K562 (cell line): Measurements from ENCODE around the gene KCNK1. TPM values are rescaled to one million over a fixed set of nuclear protein-coding genes. Genes with fewer than 3 reads are reported as not detected.

Experiments
- ARID4B ChIP-seq: sonication (generic); formaldehyde crosslinking; IDR thresholded peaks from 2 replicates; pipeline ENCODE4 v1.8.0; 2022; ENCODE audit warnings: mild to moderate bottlenecking, missing genetic modification reagents
- BRD4 ChIP-seq: fragments of 200-600 bp; sonication (generic); IDR thresholded peaks from 2 replicates; pipeline ENCODE4 v1.6.1; 2017; ENCODE audit warnings: inconsistent platforms
- FOXK2 ChIP-seq, 2 experiments: fragments of 450-650 bp; IDR thresholded peaks in 1 of 2; conservative IDR thresholded peaks in 1 of 2; 2 replicates each; pipeline ENCODE4 v1.6.1; 2016; ENCODE audit warnings: low read depth in 2 of 2, mild to moderate bottlenecking in 1 of 2
- GATAD2B ChIP-seq: fragments of 450-650 bp; IDR thresholded peaks from 2 replicates; pipeline ENCODE4 v1.6.1; 2017; ENCODE audit warnings: mild to moderate bottlenecking, borderline replicate concordance
- HNRNPK ChIP-seq: fragments of 200-400 bp; formaldehyde crosslinking; IDR thresholded peaks from one replicate; pipeline ENCODE4 v1.6.1; 2018; ENCODE audit warnings: mild to moderate bottlenecking, low read depth, low read length; ENCODE audit not compliant: poor library complexity, severe bottlenecking
- KDM2B ChIP-seq: fragments of 250-450 bp; sonication (Bioruptor Pico); IDR thresholded peaks from 2 replicates; pipeline ENCODE4 v1.8.0; 2021; ENCODE audit warnings: mild to moderate bottlenecking, moderate library complexity
- L3MBTL2 ChIP-seq: fragments of 450-650 bp; IDR thresholded peaks from 2 replicates; pipeline ENCODE4 v1.6.1; 2016; ENCODE audit warnings: mild to moderate bottlenecking, moderate library complexity
- POLR2G ChIP-seq: fragments of 200-400 bp; formaldehyde crosslinking; IDR thresholded peaks from 2 replicates; pipeline ENCODE4 v1.6.1; 2017; ENCODE audit warnings: low read depth, mild to moderate bottlenecking, antibody characterized with exemption, low read length, moderate library complexity
- XRCC5 ChIP-seq: fragments of 200-400 bp; formaldehyde crosslinking; IDR thresholded peaks from 2 replicates; pipeline ENCODE4 v1.6.1; 2017; ENCODE audit warnings: low read depth, mild to moderate bottlenecking, low read length
- ZBTB8A ChIP-seq: fragments of 450-650 bp; IDR thresholded peaks from 2 replicates; pipeline ENCODE4 v1.6.1; 2018; ENCODE audit warnings: mild to moderate bottlenecking, moderate library complexity; ENCODE audit not compliant: partially characterized antibody
- ZNF707 ChIP-seq: fragments of 250-450 bp; sonication (Bioruptor Pico); conservative IDR thresholded peaks from 2 replicates; pipeline ENCODE4 v1.8.0; 2022; ENCODE audit warnings: inconsistent platforms, mild to moderate bottlenecking, moderate library complexity
- polyA plus RNA-seq, 8 experiments: library from polyadenylated mRNA; depleted of rRNA in 4 of 8; stranded (reverse) in 5 of 8; unstranded in 3 of 8; fragments of >200 nt; fragmentation: Nextera tagmentation in 2 of 8; fragmentation: Illumina TruSeq in 1 of 8; extraction: Ambion mirVana in 2 of 8; extraction: Trizol in 1 of 8; gene quantifications; 2 replicates each; pipeline versions ENCODE4 v1.2.1 to v1.2.3, GENCODE V29; 2011 to 2014; ENCODE audit warnings: inconsistent platforms in 1 of 8, missing spikeins in 1 of 8
- total RNA-seq, 7 experiments: library from RNA; depleted of rRNA in 6 of 7; stranded (reverse); fragments of >200 nt in 6 of 7; fragmentation: Illumina TruSeq in 2 of 7; extraction: Trizol in 2 of 7; gene quantifications; 2 replicates each; pipeline versions ENCODE4 v1.2.1 to v1.2.3, GENCODE V29; 2011 to 2021; ENCODE audit warnings: low replicate concordance in 1 of 7
- TF ChIP-seq, protein P1 (sequence below): fragments of 250-450 bp; sonication (Bioruptor Pico); IDR thresholded peaks from 2 replicates; pipeline ENCODE4 v1.4.0; 2020; ENCODE audit warnings: mild to moderate bottlenecking, moderate library complexity, borderline replicate concordance
- TF ChIP-seq, protein P2 (sequence below): fragments of 450-650 bp; conservative IDR thresholded peaks from 2 replicates; pipeline ENCODE4 v1.6.1; 2016; ENCODE audit warnings: missing genetic modification characterization, low read depth, mild to moderate bottlenecking, missing compliant biosample characterization, moderate library complexity
- TF ChIP-seq, protein P3 (sequence below): fragments of 450-650 bp; formaldehyde crosslinking; IDR thresholded peaks from 2 replicates; pipeline ENCODE4 v1.4.0; 2022; ENCODE audit warnings: missing genetic modification characterization
- TF ChIP-seq, protein P4 (sequence below): IDR thresholded peaks from 3 replicates; pipeline ENCODE4 v1.6.1; 2011; ENCODE audit warnings: borderline replicate concordance, mild to moderate bottlenecking; ENCODE audit not compliant: insufficient read length, insufficient read depth

Gene KCNK1
- total and polyA plus RNA-seq, 9 of the 15 experiments (the other 6 are each of a cell fraction or from before 2014, with no cell fraction given): 3.1 to 22.7 (median 6.0) TPM

GRCh38 chr1:233613252-233614172, at the start of gene KCNK1 (continued):
- TF ChIP-seq, protein P1, sequence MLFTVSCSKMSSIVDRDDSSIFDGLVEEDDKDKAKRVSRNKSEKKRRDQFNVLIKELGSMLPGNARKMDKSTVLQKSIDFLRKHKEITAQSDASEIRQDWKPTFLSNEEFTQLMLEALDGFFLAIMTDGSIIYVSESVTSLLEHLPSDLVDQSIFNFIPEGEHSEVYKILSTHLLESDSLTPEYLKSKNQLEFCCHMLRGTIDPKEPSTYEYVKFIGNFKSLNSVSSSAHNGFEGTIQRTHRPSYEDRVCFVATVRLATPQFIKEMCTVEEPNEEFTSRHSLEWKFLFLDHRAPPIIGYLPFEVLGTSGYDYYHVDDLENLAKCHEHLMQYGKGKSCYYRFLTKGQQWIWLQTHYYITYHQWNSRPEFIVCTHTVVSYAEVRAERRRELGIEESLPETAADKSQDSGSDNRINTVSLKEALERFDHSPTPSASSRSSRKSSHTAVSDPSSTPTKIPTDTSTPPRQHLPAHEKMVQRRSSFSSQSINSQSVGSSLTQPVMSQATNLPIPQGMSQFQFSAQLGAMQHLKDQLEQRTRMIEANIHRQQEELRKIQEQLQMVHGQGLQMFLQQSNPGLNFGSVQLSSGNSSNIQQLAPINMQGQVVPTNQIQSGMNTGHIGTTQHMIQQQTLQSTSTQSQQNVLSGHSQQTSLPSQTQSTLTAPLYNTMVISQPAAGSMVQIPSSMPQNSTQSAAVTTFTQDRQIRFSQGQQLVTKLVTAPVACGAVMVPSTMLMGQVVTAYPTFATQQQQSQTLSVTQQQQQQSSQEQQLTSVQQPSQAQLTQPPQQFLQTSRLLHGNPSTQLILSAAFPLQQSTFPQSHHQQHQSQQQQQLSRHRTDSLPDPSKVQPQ (CRISPR knock-in tag): no peak
- TF ChIP-seq, protein P2, sequence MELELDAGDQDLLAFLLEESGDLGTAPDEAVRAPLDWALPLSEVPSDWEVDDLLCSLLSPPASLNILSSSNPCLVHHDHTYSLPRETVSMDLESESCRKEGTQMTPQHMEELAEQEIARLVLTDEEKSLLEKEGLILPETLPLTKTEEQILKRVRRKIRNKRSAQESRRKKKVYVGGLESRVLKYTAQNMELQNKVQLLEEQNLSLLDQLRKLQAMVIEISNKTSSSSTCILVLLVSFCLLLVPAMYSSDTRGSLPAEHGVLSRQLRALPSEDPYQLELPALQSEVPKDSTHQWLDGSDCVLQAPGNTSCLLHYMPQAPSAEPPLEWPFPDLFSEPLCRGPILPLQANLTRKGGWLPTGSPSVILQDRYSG: no peak
- no peak for TF ChIP-seq BRD4
- TF ChIP-seq POLR2G: peak; percentile 86
- TF ChIP-seq HNRNPK: no peak
- TF ChIP-seq FOXK2 (conservative IDR thresholded peaks at IDR 0.05 in 1 of 2, IDR thresholded peaks at IDR 0.05 in 1 of 2; ENCODE audit: low read depth in 2 of 2): peak in 1 of 2 experiments; percentile 45; a peak in 1 of 4 replicates
- TF ChIP-seq GATAD2B: no peak
- TF ChIP-seq, protein P3, sequence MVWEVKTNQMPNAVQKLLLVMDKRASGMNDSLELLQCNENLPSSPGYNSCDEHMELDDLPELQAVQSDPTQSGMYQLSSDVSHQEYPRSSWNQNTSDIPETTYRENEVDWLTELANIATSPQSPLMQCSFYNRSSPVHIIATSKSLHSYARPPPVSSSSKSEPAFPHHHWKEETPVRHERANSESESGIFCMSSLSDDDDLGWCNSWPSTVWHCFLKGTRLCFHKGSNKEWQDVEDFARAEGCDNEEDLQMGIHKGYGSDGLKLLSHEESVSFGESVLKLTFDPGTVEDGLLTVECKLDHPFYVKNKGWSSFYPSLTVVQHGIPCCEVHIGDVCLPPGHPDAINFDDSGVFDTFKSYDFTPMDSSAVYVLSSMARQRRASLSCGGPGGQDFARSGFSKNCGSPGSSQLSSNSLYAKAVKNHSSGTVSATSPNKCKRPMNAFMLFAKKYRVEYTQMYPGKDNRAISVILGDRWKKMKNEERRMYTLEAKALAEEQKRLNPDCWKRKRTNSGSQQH: no peak
- TF ChIP-seq ZNF707 (CRISPR knock-in tag): no peak
- no peak for TF ChIP-seq XRCC5
- TF ChIP-seq L3MBTL2: peak; percentile 47
- no peak for TF ChIP-seq ZBTB8A
- TF ChIP-seq, protein P4, sequence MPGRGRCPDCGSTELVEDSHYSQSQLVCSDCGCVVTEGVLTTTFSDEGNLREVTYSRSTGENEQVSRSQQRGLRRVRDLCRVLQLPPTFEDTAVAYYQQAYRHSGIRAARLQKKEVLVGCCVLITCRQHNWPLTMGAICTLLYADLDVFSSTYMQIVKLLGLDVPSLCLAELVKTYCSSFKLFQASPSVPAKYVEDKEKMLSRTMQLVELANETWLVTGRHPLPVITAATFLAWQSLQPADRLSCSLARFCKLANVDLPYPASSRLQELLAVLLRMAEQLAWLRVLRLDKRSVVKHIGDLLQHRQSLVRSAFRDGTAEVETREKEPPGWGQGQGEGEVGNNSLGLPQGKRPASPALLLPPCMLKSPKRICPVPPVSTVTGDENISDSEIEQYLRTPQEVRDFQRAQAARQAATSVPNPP: no peak
- TF ChIP-seq KDM2B (CRISPR knock-in tag): no peak
- no peak for TF ChIP-seq ARID4B (CRISPR knock-in tag)
